Activated CD8-positive, alpha-beta memory T cell treated with anti-CD3 and anti-CD28 coated beads, Interleukin-2, amount 10 ng/mL, durations not matched to agents 7 days and 5 days (primary cell): ENCODE measurements around the gene TMEM74B. TPM values are rescaled to one million over a fixed set of nuclear protein-coding genes. Genes with fewer than 3 reads are reported as not detected.

ENCODE experiments used
- ATAC-seq: fragments of 150-1000 bp; cut with Tn5 transposase; one replicate; pipeline ENCODE4 v1.10.0; 2021; ENCODE audit warnings: moderate library complexity
- CTCF ChIA-PET: fragments of 350-600 bp; sonication (Branson Sonifier 250); formaldehyde crosslinking; loops from one replicate; lab custom pipeline; 2021; ENCODE audit warnings: antibody characterized with exemption; lab: Charles Lee
- DNase-seq: peaks from one replicate; pipeline ENCODE4 v3.0.0-alpha.2; 2020
- H3K27ac Mint-ChIP-seq: one replicate; pipeline ENCODE4 v1.8.0; 2021; ENCODE audit warnings: mild to moderate bottlenecking, mixed read lengths
- H3K27me3 Mint-ChIP-seq: one replicate; pipeline ENCODE4 v1.8.0; 2021; ENCODE audit warnings: mixed read lengths
- H3K36me3 Mint-ChIP-seq: one replicate; pipeline ENCODE4 v1.8.0; 2021; ENCODE audit warnings: mild to moderate bottlenecking, mixed read lengths
- H3K4me1 Mint-ChIP-seq: one replicate; pipeline ENCODE4 v1.8.0; 2021; ENCODE audit warnings: mixed read lengths
- H3K4me3 Mint-ChIP-seq: one replicate; pipeline ENCODE4 v1.8.0; 2021; ENCODE audit warnings: mild to moderate bottlenecking, moderate library complexity, mixed read lengths
- H3K9me3 Mint-ChIP-seq: one replicate; pipeline ENCODE4 v1.8.0; 2022; ENCODE audit warnings: low read depth, mixed read lengths
- total RNA-seq, 2 experiments: library from RNA; stranded (reverse); gene quantifications; one replicate each; pipeline ENCODE4 v1.2.3, GENCODE V29; 2021

The TMEM74B gene
- total RNA-seq, 2 experiments from 2014 or later: 0.45 to 0.55 TPM

DNA sequence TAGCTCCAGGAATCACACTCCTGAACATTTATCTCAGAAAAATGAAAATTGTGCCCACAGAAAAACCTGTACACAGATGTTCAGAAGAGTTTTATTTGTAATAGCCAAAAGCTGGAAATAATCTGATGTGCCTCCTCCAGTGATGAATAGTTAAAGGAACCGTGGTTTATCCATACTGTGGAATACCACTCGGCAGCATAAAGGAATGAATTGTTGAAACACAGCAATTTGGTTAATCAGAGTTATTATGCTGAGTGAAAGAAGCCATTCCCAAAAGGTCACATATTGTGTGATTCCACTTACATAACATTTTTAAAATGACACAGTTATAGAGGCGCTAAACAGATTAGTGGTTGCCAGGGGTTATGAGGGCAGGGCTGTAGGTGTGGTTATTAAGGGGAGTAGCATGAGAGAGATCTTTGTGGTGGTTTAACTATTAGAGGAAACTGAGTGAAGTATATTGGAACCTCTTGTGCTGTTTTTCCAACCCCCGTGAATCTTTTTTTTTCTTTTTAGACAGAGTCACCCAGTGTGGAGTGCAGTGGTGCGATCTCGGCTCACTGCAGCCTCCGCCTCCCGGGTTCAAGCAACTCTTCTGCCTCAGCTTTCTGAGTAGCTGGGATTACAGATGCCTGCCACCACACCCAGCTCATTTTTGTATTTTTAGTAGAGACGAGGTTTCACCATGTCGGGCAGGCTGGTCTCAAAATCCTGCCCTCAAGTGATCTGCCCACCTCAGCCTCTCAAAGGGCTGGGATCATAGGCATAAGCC, 40.2 kb downstream of the TMEM74B start:
- Mint-ChIP-seq H3K9me3 (no peaks in the 10 kb centered on the region), H3K27me3 (no peaks in the 10 kb centered on the region), H3K4me3 (no peak overlapping the region), H3K36me3 (peaks cover 58% of the 10 kb centered on the region), H3K27ac (no peak overlapping the region), H3K4me1 (peaks cover 2% of the 10 kb centered on the region)
- DNase-seq: peak; percentile 11
- CTCF ChIA-PET: no interaction called here
- no peak for ATAC-seq

DNA sequence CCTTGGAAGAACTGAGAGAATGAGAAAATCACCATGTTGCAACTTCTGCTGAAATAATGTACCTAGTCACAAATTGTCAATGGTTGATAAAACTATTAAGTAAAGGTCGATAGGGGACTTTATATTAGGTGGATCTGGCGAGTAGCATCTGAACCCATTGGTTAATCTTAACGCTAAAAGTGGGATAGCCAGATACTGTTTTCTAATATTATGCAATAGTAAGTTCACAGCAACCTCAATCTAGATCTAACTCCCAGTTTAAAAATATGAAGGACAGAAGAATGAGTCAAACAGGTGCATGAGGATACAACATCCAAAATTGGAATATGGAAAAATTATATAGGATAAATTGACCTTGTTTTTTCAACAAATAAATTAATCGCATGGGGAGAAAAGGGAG, 47.5 kb downstream of the TMEM74B start:
- ATAC-seq (no peak), DNase-seq (no peak)
- no peak overlapping the region for H3K27ac Mint-ChIP-seq
- peaks cover 69% of the 10 kb centered on the region for H3K36me3 Mint-ChIP-seq
- no peaks in the 10 kb centered on the region for H3K9me3 Mint-ChIP-seq
- no peak overlapping the region for H3K4me3 Mint-ChIP-seq
- CTCF ChIA-PET: no interaction called here
- no peaks in the 10 kb centered on the region for H3K27me3 Mint-ChIP-seq
- peaks cover 17% of the 10 kb centered on the region for H3K4me1 Mint-ChIP-seq

DNA sequence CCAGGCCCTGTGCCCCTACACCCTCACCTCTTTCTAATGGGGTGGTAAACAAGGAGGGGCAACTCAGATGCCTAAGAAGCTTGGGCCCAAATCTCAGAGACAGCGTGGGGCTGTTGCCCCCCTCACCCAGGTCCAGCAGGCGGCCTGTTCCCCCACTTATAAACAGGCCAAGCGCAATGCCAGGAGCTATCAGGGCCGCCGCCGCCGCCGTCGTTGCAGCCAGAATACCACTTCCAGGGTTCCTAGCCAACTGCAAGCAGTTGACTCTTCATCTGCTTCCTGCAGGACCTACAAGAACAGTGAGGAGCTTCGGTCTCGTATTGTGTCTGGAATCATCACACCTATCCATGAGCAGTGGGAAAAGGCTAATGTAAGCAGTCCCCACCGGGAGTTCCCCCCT, 49.9 kb downstream of the TMEM74B start:
- DNase-seq: no peak
- H3K4me3 Mint-ChIP-seq: no peak overlapping the region
- peaks cover 75% of the 10 kb centered on the region for H3K36me3 Mint-ChIP-seq
- H3K27me3 Mint-ChIP-seq: no peaks in the 10 kb centered on the region
- H3K9me3 Mint-ChIP-seq: no peaks in the 10 kb centered on the region
- CTCF ChIA-PET: interaction anchor here (1.5 kb wide), 1 partner anchor 26 kb away, joined by 4 read pairs; no protein-coding TSS in a partner anchor
- ATAC-seq: no peak
- peaks cover 17% of the 10 kb centered on the region for H3K4me1 Mint-ChIP-seq
- no peak overlapping the region for H3K27ac Mint-ChIP-seq

DNA sequence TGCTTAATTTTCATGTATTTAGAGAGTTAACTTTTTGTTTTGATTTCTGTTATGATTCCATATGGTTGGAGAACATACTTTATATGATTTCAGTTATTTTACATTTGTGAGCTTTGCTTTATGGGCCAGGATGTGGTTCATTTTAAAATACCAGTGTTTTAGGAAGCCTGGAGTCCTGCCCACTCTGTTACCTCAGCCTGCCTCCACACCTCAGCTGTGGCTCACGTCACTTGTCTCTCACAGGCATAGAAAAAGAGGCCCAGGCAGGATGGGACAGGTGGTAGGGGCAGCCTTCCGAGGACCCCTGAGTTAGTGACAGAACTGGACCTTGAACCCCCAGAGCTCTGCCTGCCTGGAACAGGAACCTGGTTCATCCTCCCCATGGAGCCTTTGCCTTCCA, 50.4 kb downstream of the TMEM74B start:
- CTCF ChIA-PET: interaction anchor here (1.5 kb wide), 1 partner anchor 26 kb away, joined by 4 read pairs; no protein-coding TSS in a partner anchor
- Mint-ChIP-seq H3K36me3 (peaks cover 77% of the 10 kb centered on the region), H3K4me1 (peaks cover 17% of the 10 kb centered on the region), H3K27ac (no peak overlapping the region), H3K27me3 (no peaks in the 10 kb centered on the region), H3K9me3 (no peaks in the 10 kb centered on the region), H3K4me3 (no peak overlapping the region)
- ATAC-seq: no peak
- DNase-seq: peak; percentile 54

DNA sequence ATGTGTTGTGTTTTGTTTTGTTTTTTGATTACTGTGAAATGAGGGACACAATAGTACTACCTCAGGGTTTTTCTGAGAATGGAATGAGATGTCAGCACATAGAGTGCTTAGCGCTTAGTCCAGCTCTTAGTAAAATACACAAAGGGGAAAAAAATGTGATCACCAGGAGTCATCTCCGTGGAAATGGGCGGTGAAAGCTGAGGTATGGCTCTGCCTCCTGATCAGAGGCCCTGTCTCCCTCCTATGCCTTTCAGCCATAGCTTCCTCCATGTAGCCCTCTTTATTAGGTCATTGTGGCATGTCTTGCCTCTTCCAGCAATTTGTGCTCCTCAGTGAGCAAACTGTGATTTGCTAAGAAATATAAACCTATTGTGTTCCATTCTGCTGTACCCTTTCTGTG, 53.4 kb downstream of the TMEM74B start:
- H3K27ac Mint-ChIP-seq: no peak overlapping the region
- ATAC-seq (no peak), DNase-seq (no peak)
- no peak overlapping the region for H3K4me3 Mint-ChIP-seq
- peaks cover 17% of the 10 kb centered on the region for H3K4me1 Mint-ChIP-seq
- CTCF ChIA-PET: no interaction called here
- no peaks in the 10 kb centered on the region for H3K27me3 Mint-ChIP-seq
- peaks cover 77% of the 10 kb centered on the region for H3K36me3 Mint-ChIP-seq
- no peaks in the 10 kb centered on the region for H3K9me3 Mint-ChIP-seq

DNA sequence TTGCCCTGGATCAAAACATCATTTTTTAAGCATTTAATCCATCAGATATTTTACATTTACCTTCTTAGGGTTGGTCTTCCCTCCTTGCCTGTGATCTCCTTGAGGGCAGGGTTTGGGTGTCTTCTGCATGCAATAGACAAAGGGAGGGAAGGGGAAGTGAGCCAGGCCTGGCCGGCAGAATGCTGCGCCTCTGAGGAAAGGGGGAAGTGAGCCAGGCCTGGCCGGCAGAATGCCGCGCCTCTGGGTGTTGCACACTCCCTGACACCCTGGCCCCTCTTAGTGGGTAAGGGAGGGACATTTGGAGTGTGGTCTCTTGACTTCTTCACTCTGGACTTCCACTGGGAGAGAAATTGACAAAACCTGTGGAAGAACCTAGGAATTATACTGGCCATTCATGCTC, 53.9 kb downstream of the TMEM74B start:
- ATAC-seq: no peak
- no peaks in the 10 kb centered on the region for H3K9me3 Mint-ChIP-seq
- peaks cover 20% of the 10 kb centered on the region for H3K4me1 Mint-ChIP-seq
- DNase-seq: no peak
- H3K4me3 Mint-ChIP-seq: no peak overlapping the region
- H3K27ac Mint-ChIP-seq: no peak overlapping the region
- H3K36me3 Mint-ChIP-seq: peaks cover 78% of the 10 kb centered on the region
- no peaks in the 10 kb centered on the region for H3K27me3 Mint-ChIP-seq
- CTCF ChIA-PET: no interaction called here

Other genes with a start within 250 kb of the TMEM74B start
- not detected for gene RSPO4, start 182.7 kb downstream of the TMEM74B start, total RNA-seq
- 100 to 1,000 TPM; 146 to 147 TPM for gene PSMF1, start 66.4 kb downstream of the TMEM74B start, total RNA-seq
- gene C20orf202, start 18.5 kb upstream of the TMEM74B start, total RNA-seq: not detected
- gene RAD21L1, start 41.1 kb upstream of the TMEM74B start, total RNA-seq: under 1 TPM in 1 of 2 experiments, not detected in 1; 0.67 TPM
- 1 to 10 TPM; 3.6 to 4.2 TPM for gene SNPH, start 81.3 kb upstream of the TMEM74B start, total RNA-seq
- 1 to 10 TPM; 2.1 to 4.3 TPM for gene SDCBP2, start 144.2 kb upstream of the TMEM74B start, total RNA-seq
- 100 to 1,000 TPM; 247 to 273 TPM for gene FKBP1A, start 208.1 kb upstream of the TMEM74B start, total RNA-seq